ENCODE data around the gene CRYL1.

CRYL1 gene

DNA sequence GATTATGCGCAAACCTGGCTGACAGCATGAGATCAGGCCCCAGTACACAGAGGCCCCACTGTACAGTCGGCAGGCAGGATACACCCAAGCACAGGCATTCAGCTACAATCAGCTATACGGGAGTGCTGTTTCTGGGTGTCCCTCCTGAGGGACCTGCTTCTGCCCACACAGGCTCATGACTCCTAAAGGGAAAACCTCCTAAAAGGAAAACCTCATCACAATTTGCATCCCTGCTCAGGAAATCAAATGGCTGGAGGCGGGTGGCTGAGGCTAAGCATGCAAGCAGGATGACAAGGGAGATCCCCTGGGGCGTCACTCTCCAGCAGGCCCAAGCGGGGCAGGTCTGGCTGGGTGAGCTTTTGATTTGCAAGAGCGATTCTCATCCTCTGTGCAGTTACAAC, 99.8 kb downstream of the CRYL1 start:
- FAIRE-seq: no peak
- DNase-seq (ENCODE audit: insufficient read length, low spot score): no peak
- TF ChIP-seq CTCF (IDR thresholded peaks at IDR 0.05; ENCODE audit: insufficient read depth, missing control alignments): no peak

DNA sequence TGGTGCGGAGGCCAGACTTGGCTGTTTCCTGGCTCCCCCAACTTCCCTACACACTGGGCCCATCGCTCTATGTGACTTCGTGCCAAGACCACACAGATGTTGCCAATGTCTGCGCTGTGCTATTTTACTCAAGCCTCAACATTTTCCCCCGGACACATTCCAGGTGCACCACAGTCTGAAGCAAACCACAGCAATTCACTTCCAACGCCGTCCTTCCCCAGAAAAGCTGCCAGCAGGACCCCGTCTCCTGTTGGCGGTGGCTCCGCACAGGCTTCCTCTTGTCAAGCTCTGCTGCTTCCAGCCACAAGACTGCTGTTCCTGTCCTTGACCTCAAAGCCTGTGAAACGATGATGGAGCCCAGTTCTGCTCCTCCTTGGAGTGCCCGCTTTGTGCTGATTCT, 100.7 kb downstream of the CRYL1 start:
- FAIRE-seq (no peak), DNase-seq (ENCODE audit: insufficient read length, low spot score) (no peak)
- TF ChIP-seq CTCF (IDR thresholded peaks at IDR 0.05; ENCODE audit: insufficient read depth, missing control alignments): no peak

DNA sequence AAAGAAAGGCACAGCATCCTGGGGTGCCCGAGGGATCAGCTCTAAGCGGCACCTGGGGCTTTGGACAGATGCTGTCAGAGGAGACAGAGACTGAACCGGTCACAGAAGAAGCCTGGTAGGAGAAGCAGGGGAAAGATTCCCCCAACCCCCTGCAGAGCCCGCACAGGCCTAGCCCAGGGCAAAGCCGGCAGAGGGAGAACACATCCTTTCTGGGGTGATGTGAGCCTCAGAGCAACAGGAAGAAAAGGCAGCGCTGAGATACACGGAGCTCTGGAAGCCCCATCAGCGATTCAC, 101.2 kb downstream of the CRYL1 start:
- FAIRE-seq (no peak), DNase-seq (ENCODE audit: insufficient read length, low spot score) (no peak)
- TF ChIP-seq CTCF (IDR thresholded peaks at IDR 0.05; ENCODE audit: insufficient read depth, missing control alignments): no peak

DNA sequence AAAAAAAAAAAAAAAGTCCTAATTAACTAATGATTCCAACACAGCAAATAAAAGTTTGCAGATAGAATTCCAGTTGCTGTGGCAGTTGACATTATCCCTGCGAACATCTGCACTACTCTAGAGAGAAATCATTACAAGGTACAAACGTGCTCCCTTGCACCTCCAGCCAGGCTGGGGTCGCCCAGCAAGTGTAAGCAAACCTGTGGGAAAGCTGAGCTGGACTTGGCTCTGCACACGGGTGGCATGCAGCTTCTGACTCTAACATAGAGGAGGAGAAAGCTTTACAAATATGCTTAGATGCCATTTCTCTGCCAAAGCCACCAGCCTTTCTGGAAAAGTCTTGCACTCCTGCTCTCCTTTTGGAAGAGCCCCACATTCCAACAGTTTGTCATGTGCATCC, 103.3 kb downstream of the CRYL1 start:
- FAIRE-seq (no peak), DNase-seq (ENCODE audit: insufficient read length, low spot score) (no peak)
- TF ChIP-seq CTCF (IDR thresholded peaks at IDR 0.05; ENCODE audit: insufficient read depth, missing control alignments): no peak

DNA sequence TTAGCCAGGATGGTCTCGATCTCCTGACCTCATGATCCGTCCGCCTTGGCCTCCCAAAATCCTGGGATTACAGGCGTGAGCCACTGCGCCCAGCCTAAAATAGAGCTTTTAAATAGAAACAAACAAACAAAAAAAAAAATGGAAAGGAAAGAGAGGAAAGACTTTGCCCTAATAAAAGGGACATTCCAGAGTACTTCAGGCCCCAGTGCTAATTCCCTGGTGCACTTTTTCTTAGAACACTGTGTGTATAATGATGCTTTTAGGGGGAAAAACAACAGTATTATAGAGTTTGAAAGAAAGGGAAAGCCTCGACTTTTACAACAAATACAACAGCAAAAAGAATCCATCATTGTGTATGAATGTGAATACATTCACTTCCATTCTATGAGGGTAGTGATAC, 104.7 kb downstream of the CRYL1 start:
- DNase-seq (ENCODE audit: insufficient read length, low spot score): no peak
- FAIRE-seq: no peak
- TF ChIP-seq CTCF (IDR thresholded peaks at IDR 0.05; ENCODE audit: insufficient read depth, missing control alignments): no peak

GRCh38 chr13:20418953-20419352, 106.7 kb downstream of the CRYL1 start:
- no peak for TF ChIP-seq CTCF (IDR thresholded peaks at IDR 0.05; ENCODE audit: insufficient read depth, missing control alignments)
- FAIRE-seq: no peak
- no peak for DNase-seq (ENCODE audit: insufficient read length, low spot score)

- DNase-seq (ENCODE audit: insufficient read length, low spot score) (no peak), FAIRE-seq (no peak)
- TF ChIP-seq CTCF (IDR thresholded peaks at IDR 0.05; ENCODE audit: insufficient read depth, missing control alignments): no peak
These were observed 109.4 kb downstream of the CRYL1 start for GRCh38 chr13:20416223-20416745.

Data from D721Med (cell line).